ENCODE measurements around the gene ARFGEF2. TPM values are rescaled to one million over a fixed set of nuclear protein-coding genes. Genes with fewer than 3 reads are reported as not detected.

ARFGEF2 gene
- total and polyA plus RNA-seq, 2 donors (not counting 3 experiments of a cell fraction or from before 2014, with no cell fraction given), result 12.7 to 32.6 TPM

- ChIA-PET POLR2A (no interaction called here), CTCF (interaction anchor here (2.2 to 4.7 kb wide), 3 partner anchors 76 to 247 kb away, joined by 8 to 126 read pairs (median 27); partner anchors contain the start of gene PREX1)
- Histone ChIP-seq H3K4me1 (ENCODE audit: control insufficient read depth, extremely low read depth, insufficient read depth, low read length) (peaks cover 14% of the 10 kb centered on the region), H3K9me1 (replicated peaks; ENCODE audit: control insufficient read depth, extremely low read depth, insufficient read depth, low read length) (no peaks in the 10 kb centered on the region), H4K20me1 (replicated peaks; ENCODE audit: control insufficient read depth, extremely low read depth, insufficient read depth, low read length) (no peaks in the 10 kb centered on the region), H3K9me3 (replicated peaks; ENCODE audit: control insufficient read depth, insufficient read depth, low read length) (no peaks in the 10 kb centered on the region), H3K4me2 (ENCODE audit: insufficient read depth, low read length) (no peak overlapping the region), H3K27me3 (ENCODE audit: control insufficient read depth in 2 of 2, insufficient read depth in 2 of 2, low read length in 2 of 2) (no peaks in the 10 kb centered on the region), H3K79me2 (ENCODE audit: control insufficient read depth, insufficient read depth, low read length) (no peaks in the 10 kb centered on the region), H2AFZ (ENCODE audit: low read depth, low read length) (no peak overlapping the region), H3K4me3 (replicated peaks in 1 of 3; ENCODE audit: insufficient read depth in 1 of 3, low read depth in 1 of 3, low read length in 3 of 3) (no peak overlapping the region), H3K36me3 (ENCODE audit: control insufficient read depth in 2 of 2, extremely low read depth in 1 of 2, insufficient read depth in 2 of 2, low read length in 2 of 2) (no peaks in the 10 kb centered on the region), H3K9ac (replicated peaks; ENCODE audit: extremely low read depth, insufficient read depth, low read length) (no peak overlapping the region), H3K27ac (ENCODE audit: insufficient read depth, low read depth, low read length) (no peak overlapping the region)
- TF ChIP-seq MAX (IDR thresholded peaks at IDR 0.05; ENCODE audit: insufficient read depth, insufficient read length), result no peak
- no peak for TF ChIP-seq FOS (IDR thresholded peaks at IDR 0.05; ENCODE audit: borderline replicate concordance, insufficient read depth, low read length)
- TF ChIP-seq POLR2A (IDR thresholded peaks at IDR 0.05; ENCODE audit: low read depth, low read length), result no peak
- no peak for TF ChIP-seq EZH2 (IDR thresholded peaks at IDR 0.05; ENCODE audit: borderline replicate concordance, low read depth, low read length, severe bottlenecking)
- dilution Hi-C loops (cut with MboI; ENCODE audit: extremely low pct_ligation_motif_present, low sequenced_read_pairs), result loop anchor here (25.0 kb wide), 1 partner anchor 241 kb away; no protein-coding TSS in a partner anchor
- no TSS peak for BruUV-seq (replicated peaks)
- no peak for DNase-seq (ENCODE audit: low read depth, low spot score)
- FAIRE-seq, result peak; percentile 37
- intact Hi-C loops (cut with micrococcal nuclease), result loop anchor here (10.0 kb wide), 1 partner anchor 139 kb away; no protein-coding TSS in a partner anchor
Observed at GRCh38 chr20:48903705-48904104, 17.8 kb upstream of the ARFGEF2 start.

- Histone ChIP-seq H4K20me1 (replicated peaks; ENCODE audit: control insufficient read depth, extremely low read depth, insufficient read depth, low read length) (no peaks in the 10 kb centered on the region), H2AFZ (ENCODE audit: low read depth, low read length) (peak overlapping the region; percentile 10), H3K9ac (replicated peaks; ENCODE audit: extremely low read depth, insufficient read depth, low read length) (no peak overlapping the region), H3K4me2 (ENCODE audit: insufficient read depth, low read length) (no peak overlapping the region), H3K4me3 (replicated peaks in 1 of 3; ENCODE audit: insufficient read depth in 1 of 3, low read depth in 1 of 3, low read length in 3 of 3) (no peak overlapping the region), H3K79me2 (ENCODE audit: control insufficient read depth, insufficient read depth, low read length) (no peaks in the 10 kb centered on the region), H3K4me1 (ENCODE audit: control insufficient read depth, extremely low read depth, insufficient read depth, low read length) (peaks cover 14% of the 10 kb centered on the region), H3K27ac (ENCODE audit: insufficient read depth, low read depth, low read length) (no peak overlapping the region), H3K9me1 (replicated peaks; ENCODE audit: control insufficient read depth, extremely low read depth, insufficient read depth, low read length) (no peaks in the 10 kb centered on the region), H3K36me3 (ENCODE audit: control insufficient read depth in 2 of 2, extremely low read depth in 1 of 2, insufficient read depth in 2 of 2, low read length in 2 of 2) (no peaks in the 10 kb centered on the region), H3K9me3 (replicated peaks; ENCODE audit: control insufficient read depth, insufficient read depth, low read length) (no peaks in the 10 kb centered on the region), H3K27me3 (ENCODE audit: control insufficient read depth in 2 of 2, insufficient read depth in 2 of 2, low read length in 2 of 2) (no peaks in the 10 kb centered on the region)
- DNase-seq (ENCODE audit: low read depth, low spot score) (peak; percentile 76), FAIRE-seq (peak; percentile 83)
- POLR2A ChIA-PET, result interaction anchor here (0.7 to 1.0 kb wide), 3 partner anchors 144 to 247 kb away, joined by 5 to 8 read pairs (median 7); no protein-coding TSS in a partner anchor
- BruUV-seq (replicated peaks), result no TSS peak
- intact Hi-C loops (cut with micrococcal nuclease) (loop anchor here (1.0 to 10.0 kb wide), 4 partner anchors 78 to 269 kb away; no protein-coding TSS in a partner anchor), dilution Hi-C loops (cut with MboI; ENCODE audit: extremely low pct_ligation_motif_present, low sequenced_read_pairs) (loop anchor here (25.0 kb wide), 1 partner anchor 242 kb away; no protein-coding TSS in a partner anchor)
- CTCF ChIA-PET, result interaction anchor here (0.6 to 4.7 kb wide), 46 partner anchors 8 to 506 kb away, joined by 3 to 126 read pairs (median 4); partner anchors contain the start of gene PREX1
- TF ChIP-seq CTCF (IDR thresholded peaks at IDR 0.05; ENCODE audit: extremely low read depth in 1 of 2, insufficient read depth in 1 of 2, low read depth in 1 of 2, low read length in 2 of 2), result peak; percentile 69 to 76
- no peak for TF ChIP-seq EZH2 (IDR thresholded peaks at IDR 0.05; ENCODE audit: borderline replicate concordance, low read depth, low read length, severe bottlenecking)
Observed at GRCh38 chr20:48904566-48905296, 16.8 kb upstream of the ARFGEF2 start.
